Peyer's patch (tissue), 4 donors: ENCODE measurements around the gene NID1. TPM values are rescaled to one million over a fixed set of nuclear protein-coding genes. Genes with fewer than 3 reads are reported as not detected.
A peak's percentile ranks its signal among the peaks of the same experiment; 100 is the strongest.

ENCODE experiments used
- DNase-seq, 3 donors: peaks; one replicate each; pipeline ENCODE4 v3.0.0-alpha.2; 2017 to 2019
- H3K27ac ChIP-seq, 4 donors: fragments of 200-600 bp; sonication (generic); one replicate each; pipeline ENCODE4 v1.5.1; 2016 to 2019
- H3K27me3 ChIP-seq, 2 donors: fragments of 200-600 bp; sonication (generic); one replicate each; pipeline ENCODE4 v1.5.1; 2019
- H3K36me3 ChIP-seq, 3 donors: fragments of 200-600 bp; sonication (generic); one replicate each; pipeline ENCODE4 v1.5.1; 2016 to 2019
- H3K4me1 ChIP-seq, 4 donors: fragments of 200-600 bp; sonication (generic); one replicate each; pipeline ENCODE4 v1.5.1; 2016 to 2019
- H3K4me3 ChIP-seq, 4 donors: fragments of 200-600 bp; sonication (generic); 1 replicate in 3 of 4; 2 replicates in 1 of 4; pipeline ENCODE4 v1.5.1; 2016 to 2019; ENCODE audit warnings: mild to moderate bottlenecking in 1 of 4
- H3K9me3 ChIP-seq, 4 donors: fragments of 200-600 bp; sonication (generic); one replicate each; pipeline ENCODE4 v1.5.1; 2016 to 2019; ENCODE audit warnings: mild to moderate bottlenecking in 1 of 4
- POLR2A ChIP-seq, 2 donors: fragments of 450-650 bp; IDR thresholded peaks; one replicate each; pipeline ENCODE4 v1.5.1; 2017; ENCODE audit warnings: antibody characterized with exemption in 2 of 2, mild to moderate bottlenecking in 2 of 2, moderate library complexity in 2 of 2
- total RNA-seq, 4 donors: library from RNA; depleted of rRNA; stranded (reverse); fragments of >200 nt; gene quantifications; one replicate each; pipeline ENCODE4 v1.1.0, GENCODE V29; 2016
- TF ChIP-seq, protein P1 (sequence below), 6 experiments: fragments of 450-650 bp in 4 of 6; fragments of 200-600 bp in 2 of 6; sonication (generic) in 1 of 6; IDR thresholded peaks; one replicate each; pipeline ENCODE4 v1.5.1; 2017 to 2019; ENCODE audit warnings: antibody characterized with exemption in 6 of 6, mild to moderate bottlenecking in 3 of 6, moderate library complexity in 1 of 6

NID1 gene
- total RNA-seq, 4 donors from 2014 or later: 20.5 to 92.4 (median 62.0) TPM

- Histone ChIP-seq H3K27me3 (no peaks in the 10 kb centered on the region), H3K4me1 (peaks cover 0 to 17% (median 1%) of the 10 kb centered on the region in 4 donors), H3K36me3 (no peaks in the 10 kb centered on the region), H3K9me3 (no peaks in the 10 kb centered on the region), H3K4me3 (no peak overlapping the region), H3K27ac (no peak overlapping the region)
- TF ChIP-seq, protein P1, sequence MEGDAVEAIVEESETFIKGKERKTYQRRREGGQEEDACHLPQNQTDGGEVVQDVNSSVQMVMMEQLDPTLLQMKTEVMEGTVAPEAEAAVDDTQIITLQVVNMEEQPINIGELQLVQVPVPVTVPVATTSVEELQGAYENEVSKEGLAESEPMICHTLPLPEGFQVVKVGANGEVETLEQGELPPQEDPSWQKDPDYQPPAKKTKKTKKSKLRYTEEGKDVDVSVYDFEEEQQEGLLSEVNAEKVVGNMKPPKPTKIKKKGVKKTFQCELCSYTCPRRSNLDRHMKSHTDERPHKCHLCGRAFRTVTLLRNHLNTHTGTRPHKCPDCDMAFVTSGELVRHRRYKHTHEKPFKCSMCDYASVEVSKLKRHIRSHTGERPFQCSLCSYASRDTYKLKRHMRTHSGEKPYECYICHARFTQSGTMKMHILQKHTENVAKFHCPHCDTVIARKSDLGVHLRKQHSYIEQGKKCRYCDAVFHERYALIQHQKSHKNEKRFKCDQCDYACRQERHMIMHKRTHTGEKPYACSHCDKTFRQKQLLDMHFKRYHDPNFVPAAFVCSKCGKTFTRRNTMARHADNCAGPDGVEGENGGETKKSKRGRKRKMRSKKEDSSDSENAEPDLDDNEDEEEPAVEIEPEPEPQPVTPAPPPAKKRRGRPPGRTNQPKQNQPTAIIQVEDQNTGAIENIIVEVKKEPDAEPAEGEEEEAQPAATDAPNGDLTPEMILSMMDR (IDR thresholded peaks at IDR 0.05): no peak
- TF ChIP-seq POLR2A (IDR thresholded peaks at IDR 0.05): no peak
- DNase-seq: no peak
Measured at GRCh38 chr1:235958021-235958420, 106.9 kb downstream of the NID1 start.

DNA sequence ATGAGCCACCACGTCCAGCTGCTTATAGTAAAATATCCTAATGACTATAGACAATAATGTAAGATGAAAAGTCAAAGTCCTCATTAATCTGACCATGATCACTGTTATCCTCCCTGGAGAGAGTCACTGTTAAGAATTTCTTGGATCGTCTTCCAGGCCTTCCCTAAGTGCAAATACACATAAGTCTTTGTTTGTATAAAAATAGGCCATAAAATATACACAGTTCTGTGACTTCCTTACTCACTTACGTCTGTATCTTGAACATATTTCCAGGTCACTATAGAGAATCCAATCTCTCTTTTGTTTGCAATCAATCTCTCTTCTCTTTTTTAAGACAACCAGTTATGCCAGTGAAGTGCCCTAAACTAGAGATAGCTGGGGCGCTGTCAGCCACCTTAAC, 109.1 kb downstream of the NID1 start:
- no peaks in the 10 kb centered on the region for H3K27me3 ChIP-seq
- peak overlapping the region in 1 of 4 donors; percentile 74 for H3K27ac ChIP-seq
- no peak for DNase-seq
- H3K4me1 ChIP-seq: peaks cover 0 to 19% (median 3%) of the 10 kb centered on the region in 4 donors
- TF ChIP-seq, protein P1 (IDR thresholded peaks at IDR 0.05): no peak
- TF ChIP-seq POLR2A (IDR thresholded peaks at IDR 0.05): no peak
- H3K9me3 ChIP-seq: no peaks in the 10 kb centered on the region
- no peaks in the 10 kb centered on the region for H3K36me3 ChIP-seq
- no peak overlapping the region for H3K4me3 ChIP-seq

DNA sequence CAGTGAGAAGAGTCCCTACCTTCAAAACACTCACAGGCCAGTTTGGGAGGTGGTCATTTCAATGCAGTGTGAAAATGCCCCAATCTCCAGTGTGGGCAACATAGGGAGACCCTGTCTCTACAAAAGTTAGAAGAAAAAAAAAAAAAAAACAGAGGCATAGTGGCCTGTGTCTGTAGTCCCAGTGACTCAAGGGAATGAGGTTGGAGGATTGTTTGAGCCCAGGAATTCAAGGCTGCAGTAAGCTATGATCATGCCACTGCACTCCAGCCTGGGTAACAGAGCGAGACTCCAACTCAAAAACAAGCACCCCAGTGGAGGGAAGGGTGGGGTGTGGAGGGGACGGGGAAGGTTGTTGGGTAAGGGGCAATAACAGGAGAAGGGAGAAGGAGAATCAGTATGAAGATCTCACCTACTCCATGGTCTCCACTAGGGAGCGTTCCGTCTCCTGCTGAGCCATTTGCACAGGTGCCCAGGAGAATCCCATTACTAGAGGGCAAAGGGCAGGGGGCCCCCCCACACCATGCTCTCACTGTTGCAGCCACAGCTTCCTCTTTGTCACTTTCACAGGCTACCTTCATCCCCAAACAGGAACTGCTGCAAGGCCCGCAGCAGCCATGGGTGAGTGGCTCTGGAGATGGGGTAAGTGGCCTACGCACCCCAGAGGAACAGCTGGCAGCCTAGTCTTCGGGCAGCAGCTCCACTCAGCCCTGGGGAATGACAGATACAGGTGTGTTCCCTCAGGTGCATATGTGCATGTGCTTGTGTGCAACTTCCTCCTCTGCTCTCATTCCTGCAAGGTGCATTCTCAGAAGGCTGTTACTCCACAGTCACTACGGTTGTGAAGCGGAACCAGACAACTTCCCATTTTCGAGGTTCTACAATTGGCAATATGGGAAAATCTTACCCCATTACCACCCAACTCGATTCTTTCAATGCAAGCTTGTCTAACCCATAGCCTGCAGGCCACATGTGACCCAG, 110.3 kb downstream of the NID1 start:
- Histone ChIP-seq H3K27me3 (no peaks in the 10 kb centered on the region), H3K27ac (peak overlapping the region in 2 of 4 donors; percentile 14 to 74), H3K4me1 (peaks cover 0 to 19% (median 3%) of the 10 kb centered on the region in 4 donors), H3K9me3 (no peaks in the 10 kb centered on the region), H3K4me3 (peak overlapping the region in 1 of 4 donors; percentile 6), H3K36me3 (no peaks in the 10 kb centered on the region)
- peak; percentile 58 to 90 (median 90) for DNase-seq
- TF ChIP-seq, protein P1 (IDR thresholded peaks at IDR 0.05): no peak
- TF ChIP-seq POLR2A (IDR thresholded peaks at IDR 0.05): no peak

DNA sequence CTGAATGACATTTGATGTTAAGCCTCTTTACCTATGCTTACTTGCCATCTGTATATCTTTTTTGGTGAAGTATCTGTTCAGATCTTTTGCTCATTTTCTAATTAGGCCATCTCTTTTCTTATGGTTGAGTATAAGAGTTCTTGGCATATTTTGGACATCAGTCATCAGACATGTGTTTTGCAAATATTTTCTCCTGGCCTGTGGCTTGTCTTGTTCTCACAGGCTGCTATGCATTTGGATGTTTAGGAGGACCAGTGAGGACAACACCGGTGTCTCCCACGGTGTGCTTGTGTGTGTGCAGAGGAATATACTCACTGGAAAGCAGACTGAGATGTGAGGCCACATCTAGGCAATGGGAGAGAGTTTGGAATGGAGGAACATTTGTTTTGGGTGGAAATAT, 111.1 kb downstream of the NID1 start:
- Histone ChIP-seq H3K4me3 (no peak overlapping the region), H3K9me3 (no peaks in the 10 kb centered on the region), H3K4me1 (peaks cover 0 to 19% (median 3%) of the 10 kb centered on the region in 4 donors), H3K27me3 (no peaks in the 10 kb centered on the region), H3K27ac (peak overlapping the region in 2 of 4 donors; percentile 14 to 74), H3K36me3 (no peaks in the 10 kb centered on the region)
- TF ChIP-seq, protein P1 (IDR thresholded peaks at IDR 0.05): no peak
- TF ChIP-seq POLR2A (IDR thresholded peaks at IDR 0.05): no peak
- no peak for DNase-seq

- Histone ChIP-seq H3K4me1 (peaks cover 0 to 19% (median 3%) of the 10 kb centered on the region in 4 donors), H3K27me3 (no peaks in the 10 kb centered on the region), H3K4me3 (no peak overlapping the region), H3K36me3 (no peaks in the 10 kb centered on the region), H3K27ac (peak overlapping the region in 1 of 4 donors; percentile 74), H3K9me3 (no peaks in the 10 kb centered on the region)
- DNase-seq: no peak
- TF ChIP-seq, protein P1 (IDR thresholded peaks at IDR 0.05): no peak
- no peak for TF ChIP-seq POLR2A (IDR thresholded peaks at IDR 0.05)
Measured at GRCh38 chr1:235952950-235953615, 111.8 kb downstream of the NID1 start.
